HG03039 (cell line): ENCODE measurements around the gene SLC35A3.
"Not testable (repeated sequence)": the region's sequence is repeated elsewhere in the genome, so short reads cannot be mapped to it uniquely, and the experiment has no call there.

Source experiments
- ATAC-seq: cut with Tn5 transposase; IDR thresholded peaks from one replicate; pipeline ENCODE4 v1.9.1; 2021; ENCODE audit warnings: mild to moderate bottlenecking, moderate library complexity; ENCODE audit not compliant: unreplicated experiment

Gene SLC35A3

DNA sequence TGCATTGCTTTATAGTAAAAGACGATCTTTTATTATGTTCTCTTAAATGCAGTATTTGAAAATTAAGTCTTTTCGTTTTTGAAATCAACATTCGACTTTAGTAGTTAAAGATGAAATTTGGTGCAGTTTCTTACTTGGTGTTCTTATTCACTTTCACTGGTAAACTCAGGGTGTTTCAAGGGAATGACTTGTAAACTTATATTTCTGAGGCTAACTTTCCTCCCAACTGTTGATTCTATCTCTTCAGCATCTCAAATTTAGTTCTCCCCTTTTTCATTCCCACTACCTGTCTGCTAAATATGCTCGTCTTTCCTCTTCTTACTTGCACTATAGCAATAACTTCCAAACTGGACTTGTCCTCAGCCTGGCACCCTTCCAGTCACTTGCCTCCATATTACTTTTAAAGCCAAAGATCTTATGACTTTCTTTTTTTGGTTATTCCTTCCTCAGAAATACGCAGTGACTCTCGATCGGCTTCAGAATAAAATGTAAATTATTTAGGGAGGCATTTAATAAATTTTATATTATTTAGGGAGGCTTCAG, 988 bp downstream of the SLC35A3 start:
- no peak for ATAC-seq

DNA sequence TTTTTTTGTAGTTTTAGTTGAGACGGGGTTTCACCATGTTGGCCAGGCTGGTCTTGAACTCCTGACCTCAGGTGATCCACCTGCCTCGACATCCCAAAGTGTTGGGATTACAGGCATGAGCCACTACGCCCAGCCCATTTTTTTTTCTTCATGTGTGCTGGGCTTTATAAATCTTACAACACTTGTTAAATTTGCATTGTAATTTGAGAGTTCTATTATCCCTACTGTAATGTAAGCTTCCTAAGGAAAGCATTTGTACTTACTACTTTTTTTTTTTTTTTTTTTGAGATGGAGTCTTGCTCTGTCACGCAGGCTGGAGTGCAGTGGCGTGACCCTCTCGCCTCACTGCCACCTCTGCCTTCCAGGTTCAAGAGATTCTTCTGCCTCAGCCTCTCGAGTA, 2.3 kb downstream of the SLC35A3 start:
- ATAC-seq: not testable (repeated sequence)

- no peak for ATAC-seq
These were observed 5.7 kb downstream of the SLC35A3 start for GRCh38 chr1:99975529-99975928.

- ATAC-seq: not testable (repeated sequence)
These were observed 7.5 kb downstream of the SLC35A3 start for GRCh38 chr1:99977326-99977725.

GRCh38 chr1:99978218-99978617, 8.4 kb downstream of the SLC35A3 start:
- no peak for ATAC-seq

- no peak for ATAC-seq
These were observed 9.3 kb downstream of the SLC35A3 start for GRCh38 chr1:99979091-99979490.

DNA sequence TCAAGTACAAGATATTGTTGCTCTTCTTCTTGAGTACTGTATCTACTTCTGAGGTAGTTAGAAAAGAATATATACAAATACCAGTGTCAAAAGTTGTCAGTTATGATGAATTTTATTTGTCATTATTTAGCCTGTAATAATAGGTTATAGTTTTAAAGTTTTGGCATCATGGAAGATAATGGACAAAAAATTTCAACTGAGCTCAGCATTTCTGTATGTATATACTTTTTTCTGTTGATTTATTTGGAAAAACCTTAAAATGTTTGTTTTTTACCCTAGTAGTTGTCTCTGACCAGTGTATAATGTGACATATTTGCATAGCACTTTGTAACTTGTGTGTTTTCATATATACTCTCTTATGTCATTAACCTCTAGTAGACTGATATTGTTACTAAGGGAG, 11.1 kb downstream of the SLC35A3 start:
- ATAC-seq: no peak

DNA sequence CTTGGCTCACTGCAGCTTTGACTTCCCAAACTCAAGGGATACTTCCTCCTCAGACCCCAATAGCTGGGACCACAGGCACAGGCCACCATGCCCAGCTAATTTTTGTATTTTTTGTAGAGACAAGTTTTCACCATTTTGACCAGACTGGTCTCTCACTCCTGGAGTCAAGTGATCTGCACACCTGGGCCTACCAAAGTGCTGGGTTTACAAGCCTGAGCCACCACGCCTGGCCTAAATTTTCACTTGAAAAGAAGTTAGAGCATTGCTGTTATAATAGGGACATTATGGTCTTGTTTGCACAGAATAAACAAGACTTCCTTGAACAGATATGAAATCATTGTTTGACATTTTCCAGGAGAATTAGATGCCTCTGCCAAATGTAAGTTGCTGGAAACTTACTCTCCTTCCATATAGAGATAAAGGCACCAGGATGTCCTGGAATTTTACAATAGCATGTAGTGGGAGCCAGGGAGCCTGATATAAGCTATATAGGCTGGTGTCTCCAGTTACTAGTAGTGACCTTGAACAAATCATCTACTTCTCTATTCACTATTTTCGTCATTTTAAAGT, 16.9 kb downstream of the SLC35A3 start:
- no peak for ATAC-seq

DNA sequence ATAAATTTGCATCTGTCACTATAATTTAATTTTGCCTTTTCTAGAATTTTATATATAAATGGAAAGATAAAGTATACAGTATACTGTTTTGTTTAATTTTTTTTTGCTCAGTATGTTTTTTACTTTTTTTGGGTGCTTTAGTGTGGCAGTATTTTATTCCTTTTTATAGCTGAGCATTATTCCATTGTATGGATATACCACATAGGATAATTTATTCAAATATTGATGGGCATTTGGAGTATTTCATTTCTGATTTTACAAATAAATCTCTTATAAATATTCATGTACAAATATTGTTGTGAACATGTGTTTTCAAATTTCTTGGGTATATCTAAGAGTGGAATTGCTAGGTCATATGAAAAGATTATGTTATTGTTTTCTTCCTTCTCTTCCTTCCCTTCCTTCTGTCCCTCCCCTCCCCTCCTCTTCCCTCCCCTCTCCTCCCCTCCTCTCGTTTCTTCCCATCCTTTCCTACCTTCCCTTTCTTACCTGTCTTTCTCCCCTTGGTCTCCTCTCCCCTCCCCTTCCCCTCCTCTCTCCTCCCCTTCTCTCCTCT, 18.5 kb downstream of the SLC35A3 start:
- ATAC-seq: no peak

DNA sequence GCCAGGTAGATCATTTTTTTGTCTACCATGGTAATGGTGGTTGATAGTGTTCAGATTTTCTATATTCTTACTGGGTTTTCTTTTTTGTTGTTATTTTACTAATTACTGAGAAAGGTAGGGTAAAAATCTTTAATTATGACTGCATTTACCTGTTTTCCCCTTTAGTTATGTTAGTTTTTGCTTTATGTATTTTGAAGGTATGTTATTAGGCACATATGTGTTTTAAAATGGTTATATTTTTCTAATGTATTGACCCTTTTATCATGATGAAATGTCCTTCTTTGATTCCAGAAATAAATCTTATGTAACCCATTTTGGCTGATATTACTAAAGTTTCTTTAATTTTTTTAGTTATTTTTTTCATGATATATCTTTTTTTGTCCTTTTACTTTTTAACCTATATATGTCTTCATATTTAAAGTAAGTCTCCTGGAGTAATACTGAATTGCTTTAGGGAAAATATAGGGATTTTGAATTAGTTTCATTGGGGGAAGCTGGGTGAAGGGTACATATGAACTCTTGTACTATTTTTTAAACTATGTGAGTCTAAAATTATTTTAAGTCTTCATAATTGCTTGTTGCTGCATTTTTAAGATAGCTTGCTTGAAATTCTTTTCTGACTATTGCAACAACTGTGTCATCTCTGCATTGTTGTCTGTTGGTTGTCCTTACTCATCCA, 22.4 kb downstream of the SLC35A3 start:
- no peak for ATAC-seq

GRCh38 chr1:99992760-99993467, 23.1 kb downstream of the SLC35A3 start:
- no peak for ATAC-seq

GRCh38 chr1:99993468-99993845, 23.7 kb downstream of the SLC35A3 start:
- ATAC-seq: no peak

DNA sequence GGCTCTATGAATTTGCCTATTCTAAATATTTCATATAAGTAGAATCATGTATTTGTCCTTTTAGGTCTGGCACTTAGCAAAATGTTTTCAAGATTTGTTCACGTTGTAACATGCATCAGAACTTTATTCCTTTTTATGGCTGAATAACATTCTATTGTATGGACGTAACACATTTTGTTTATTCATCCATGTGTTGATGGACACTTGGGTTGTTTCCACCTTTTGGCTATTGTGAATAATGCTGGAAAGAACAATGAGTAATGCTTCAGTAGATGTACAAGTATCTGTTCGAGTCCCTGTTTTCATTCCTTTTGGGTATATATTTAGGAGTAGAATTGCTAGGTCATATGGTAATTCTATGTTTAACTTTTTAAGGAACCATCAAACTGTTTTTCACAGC, 24.7 kb downstream of the SLC35A3 start:
- no peak for ATAC-seq

- ATAC-seq: no peak
These were observed 27.2 kb downstream of the SLC35A3 start for GRCh38 chr1:99996951-99997350.

GRCh38 chr1:100001462-100001861, 31.7 kb downstream of the SLC35A3 start:
- no peak for ATAC-seq

GRCh38 chr1:100005424-100005823, 35.6 kb downstream of the SLC35A3 start:
- no peak for ATAC-seq

DNA sequence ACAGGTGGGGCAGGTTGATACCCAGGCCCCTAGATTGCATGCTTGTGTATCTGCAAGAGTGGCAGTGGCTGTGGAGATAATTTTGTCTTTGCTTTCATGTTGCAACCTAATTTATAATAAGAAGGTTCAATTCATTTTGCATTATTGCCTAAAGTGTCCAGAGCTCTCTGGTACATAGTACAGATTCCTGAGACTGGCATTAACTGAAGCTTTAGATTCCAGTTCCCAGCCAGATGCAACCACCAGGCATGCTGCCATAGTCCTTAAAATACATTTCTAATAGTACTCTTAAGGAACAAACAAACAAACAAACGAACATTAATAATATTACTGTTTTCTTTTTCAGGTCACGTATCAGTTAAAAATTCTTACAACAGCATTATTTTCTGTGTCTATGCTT, 36.9 kb downstream of the SLC35A3 start:
- no peak for ATAC-seq

- no peak for ATAC-seq
These were observed 39.7 kb downstream of the SLC35A3 start for GRCh38 chr1:100009458-100009857.

DNA sequence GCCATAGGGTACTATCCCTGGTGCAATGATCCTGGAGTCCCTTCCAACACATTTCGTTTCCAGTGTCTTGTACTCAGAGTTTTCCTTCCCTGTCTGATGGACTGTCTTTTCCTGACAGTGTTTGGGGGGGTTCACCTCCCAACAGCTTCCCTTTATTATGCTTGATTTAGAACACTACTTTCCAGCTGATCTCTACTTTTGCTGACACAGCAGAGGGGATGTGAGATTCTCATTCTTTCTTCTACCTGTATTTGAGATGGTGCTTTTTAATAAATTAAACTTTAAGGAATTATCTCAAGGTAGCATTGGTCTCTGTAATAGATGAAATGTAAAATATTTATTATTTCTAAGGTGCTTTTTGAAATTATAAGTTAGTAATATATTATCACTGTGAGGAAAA, 41.0 kb downstream of the SLC35A3 start:
- no peak for ATAC-seq

DNA sequence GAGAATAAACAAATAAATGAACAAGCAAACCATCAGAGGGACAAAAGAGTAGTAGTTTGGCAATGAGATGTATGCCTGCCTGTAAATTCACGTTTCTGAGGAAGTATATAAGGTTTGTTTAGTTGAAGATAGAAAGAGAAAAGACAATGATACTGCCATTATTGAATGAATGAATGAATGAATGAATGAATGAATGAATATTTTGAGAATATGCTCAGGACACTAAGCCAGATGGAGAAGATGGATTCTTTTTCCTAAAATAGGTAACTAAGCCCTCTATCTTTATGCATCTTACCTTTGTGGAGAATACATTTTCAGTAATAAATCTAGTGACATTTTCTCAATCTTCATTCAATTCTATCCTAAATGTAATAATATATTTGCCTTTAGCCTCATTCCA, 49.4 kb downstream of the SLC35A3 start:
- no peak for ATAC-seq

DNA sequence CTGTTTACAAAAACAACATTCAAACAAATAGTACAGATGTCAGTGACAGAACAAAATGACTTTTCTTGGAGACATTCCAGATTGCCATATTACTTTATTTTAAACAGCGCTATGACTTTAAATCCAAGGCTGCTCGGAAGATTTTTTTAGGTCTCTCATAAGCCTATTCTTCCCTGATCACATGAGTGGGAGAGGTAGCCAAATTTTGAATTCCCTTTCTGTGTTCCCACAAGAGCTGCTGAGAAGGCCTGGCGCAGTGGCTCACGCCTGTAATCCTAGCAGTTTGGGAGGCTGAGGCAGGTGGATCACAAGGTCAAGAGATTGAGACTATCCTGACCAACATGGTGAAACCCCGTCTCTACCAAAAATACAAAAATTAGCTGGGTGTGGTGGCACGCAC, 53.7 kb downstream of the SLC35A3 start:
- ATAC-seq: no peak

- no peak for ATAC-seq
These were observed 57.4 kb downstream of the SLC35A3 start for GRCh38 chr1:100027212-100027611.
